GM12864 (cell line): ENCODE data around the gene SLC38A3.
"Not testable (repeated sequence)": the region's sequence is repeated elsewhere in the genome, so short reads cannot be mapped to it uniquely, and the experiment has no call there.

Experiments
- DNase-seq: peaks from one replicate; pipeline ENCODE4 v3.0.0-alpha.2; 2011; ENCODE audit warnings: low read depth
- H3K4me3 ChIP-seq: 2 replicates; pipeline ENCODE4 v1.5.1; 2011; ENCODE audit warnings: mild to moderate bottlenecking, low read depth, low read length, control low read depth
- TF ChIP-seq, protein P1 (sequence below): IDR thresholded peaks from 2 replicates; pipeline ENCODE4 v1.5.1; 2011; ENCODE audit warnings: low read depth, mild to moderate bottlenecking, moderate library complexity, low read length, control low read depth, inconsistent platforms; ENCODE audit errors: missing control alignments

The SLC38A3 gene

GRCh38 chr3:50258979-50259378, 53.9 kb downstream of the SLC38A3 start:
- DNase-seq = no peak
- TF ChIP-seq, protein P1, sequence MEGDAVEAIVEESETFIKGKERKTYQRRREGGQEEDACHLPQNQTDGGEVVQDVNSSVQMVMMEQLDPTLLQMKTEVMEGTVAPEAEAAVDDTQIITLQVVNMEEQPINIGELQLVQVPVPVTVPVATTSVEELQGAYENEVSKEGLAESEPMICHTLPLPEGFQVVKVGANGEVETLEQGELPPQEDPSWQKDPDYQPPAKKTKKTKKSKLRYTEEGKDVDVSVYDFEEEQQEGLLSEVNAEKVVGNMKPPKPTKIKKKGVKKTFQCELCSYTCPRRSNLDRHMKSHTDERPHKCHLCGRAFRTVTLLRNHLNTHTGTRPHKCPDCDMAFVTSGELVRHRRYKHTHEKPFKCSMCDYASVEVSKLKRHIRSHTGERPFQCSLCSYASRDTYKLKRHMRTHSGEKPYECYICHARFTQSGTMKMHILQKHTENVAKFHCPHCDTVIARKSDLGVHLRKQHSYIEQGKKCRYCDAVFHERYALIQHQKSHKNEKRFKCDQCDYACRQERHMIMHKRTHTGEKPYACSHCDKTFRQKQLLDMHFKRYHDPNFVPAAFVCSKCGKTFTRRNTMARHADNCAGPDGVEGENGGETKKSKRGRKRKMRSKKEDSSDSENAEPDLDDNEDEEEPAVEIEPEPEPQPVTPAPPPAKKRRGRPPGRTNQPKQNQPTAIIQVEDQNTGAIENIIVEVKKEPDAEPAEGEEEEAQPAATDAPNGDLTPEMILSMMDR = no peak
- H3K4me3 ChIP-seq = no peak overlapping the region

DNA sequence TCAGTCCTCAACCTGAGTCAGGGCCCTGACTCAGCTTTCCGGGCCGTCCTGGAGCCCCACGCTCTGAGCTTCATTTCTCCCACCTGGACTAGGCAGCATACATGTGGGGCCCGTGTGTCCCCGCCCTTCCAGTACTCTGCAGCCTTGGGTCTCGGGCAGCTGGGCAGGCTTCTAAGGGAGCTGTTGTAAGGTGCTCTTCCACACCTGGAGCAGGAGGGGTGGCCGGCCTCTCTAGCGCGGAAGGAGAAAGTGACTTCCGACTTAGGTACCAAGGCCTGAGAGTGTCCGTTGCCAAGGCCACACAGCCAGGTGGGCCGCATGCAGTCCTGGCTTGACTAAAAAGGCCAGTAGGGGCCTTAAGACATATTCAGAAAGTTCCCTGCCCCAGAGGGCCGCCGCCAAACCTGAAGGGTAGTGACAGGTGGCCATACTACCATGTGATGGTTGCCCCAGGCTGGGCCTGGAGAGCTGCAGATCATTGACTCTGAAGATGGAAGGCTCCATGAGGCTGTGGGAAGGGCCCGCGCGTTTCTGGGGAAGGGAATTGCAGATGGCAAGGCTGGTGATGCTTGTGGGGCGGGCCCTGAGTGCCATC, 54.5 kb downstream of the SLC38A3 start:
- TF ChIP-seq, protein P1 = no peak
- no peak overlapping the region; the same call in 1 of the 2 replicates for H3K4me3 ChIP-seq
- DNase-seq = no peak

GRCh38 chr3:50260027-50260941, 55.2 kb downstream of the SLC38A3 start:
- TF ChIP-seq, protein P1 = peak; percentile 92
- no peak for DNase-seq
- peak overlapping the region; percentile 56 for H3K4me3 ChIP-seq

- no peak overlapping the region for H3K4me3 ChIP-seq
- TF ChIP-seq, protein P1 = no peak
- no peak for DNase-seq
Measured at GRCh38 chr3:50260942-50261441, 55.9 kb downstream of the SLC38A3 start.

- no peak overlapping the region for H3K4me3 ChIP-seq
- no peak for DNase-seq
Measured at GRCh38 chr3:50261505-50261904, 56.4 kb downstream of the SLC38A3 start.

GRCh38 chr3:50262200-50262599, 57.1 kb downstream of the SLC38A3 start:
- H3K4me3 ChIP-seq, DNase-seq: not testable (repeated sequence)

More at GRCh38 chr3:50261505-50261904, 56.4 kb downstream of the SLC38A3 start:
- TF ChIP-seq, protein P1 = no peak

DNA sequence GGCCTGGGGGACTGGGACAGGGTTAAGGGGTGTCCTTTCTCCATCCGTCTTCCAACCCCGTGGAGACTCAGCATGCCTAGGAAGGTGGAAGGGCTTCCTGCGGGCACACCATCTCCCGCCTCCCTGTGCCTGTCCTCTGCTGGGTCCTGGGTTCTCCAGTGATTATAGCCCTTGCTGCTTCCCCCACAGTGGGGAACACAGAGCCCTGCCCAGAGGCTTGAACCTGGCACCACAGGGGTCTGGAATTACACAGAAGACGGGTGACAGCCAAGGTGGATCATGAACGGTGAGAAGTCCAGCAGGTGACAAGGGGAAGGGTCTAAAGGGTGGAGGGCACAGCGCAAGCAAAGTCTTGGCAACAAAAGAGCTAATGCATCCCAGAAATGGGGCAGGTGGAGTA, 57.7 kb downstream of the SLC38A3 start:
- TF ChIP-seq, protein P1 = no peak
- no peak overlapping the region for H3K4me3 ChIP-seq
- no peak for DNase-seq
